ENCODE data around the gene ARID3A.

ARID3A gene

DNA sequence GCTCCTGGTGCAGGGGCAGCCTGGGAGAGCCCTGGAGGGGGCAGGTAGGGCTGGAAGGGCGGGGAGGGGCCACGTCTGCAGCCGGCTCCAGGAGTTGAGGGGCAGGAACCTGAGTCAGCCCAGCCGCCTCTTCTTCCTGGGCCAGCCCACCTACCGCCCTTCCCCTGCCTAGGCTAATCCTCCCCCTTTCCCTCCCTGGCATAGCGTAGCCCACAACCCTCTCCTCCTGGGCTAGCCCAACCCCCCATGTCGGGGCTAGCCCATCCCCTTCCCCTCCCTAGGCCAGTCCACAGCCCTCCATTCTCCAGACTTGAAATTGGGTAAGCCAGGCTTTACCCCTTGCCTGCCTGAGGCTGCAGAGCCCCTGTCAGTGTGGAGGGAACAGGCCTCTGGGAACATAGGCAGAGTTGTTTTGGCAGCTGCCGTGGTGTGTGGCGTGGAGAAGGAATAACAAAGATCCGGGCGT lies 37.7 kb downstream of the ARID3A start:
- no peak for DNase-seq

DNA sequence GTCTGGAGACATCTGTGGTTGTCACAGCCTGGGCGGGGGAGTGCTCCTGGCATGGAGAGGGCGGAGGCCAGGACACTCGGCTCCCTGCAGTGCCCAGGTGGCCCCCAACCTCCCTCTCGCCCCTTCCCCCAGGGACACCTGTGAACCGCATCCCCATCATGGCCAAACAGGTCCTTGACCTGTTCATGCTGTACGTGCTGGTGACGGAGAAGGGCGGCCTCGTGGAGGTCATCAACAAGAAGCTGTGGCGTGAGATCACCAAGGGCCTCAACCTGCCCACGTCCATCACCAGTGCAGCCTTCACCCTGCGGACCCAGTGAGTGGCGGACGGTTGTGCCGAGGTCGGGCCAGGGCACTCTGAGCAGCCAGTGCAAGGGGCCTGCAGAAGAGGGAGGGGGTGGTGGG lies 38.3 kb downstream of the ARID3A start:
- DNase-seq = no peak

DNA sequence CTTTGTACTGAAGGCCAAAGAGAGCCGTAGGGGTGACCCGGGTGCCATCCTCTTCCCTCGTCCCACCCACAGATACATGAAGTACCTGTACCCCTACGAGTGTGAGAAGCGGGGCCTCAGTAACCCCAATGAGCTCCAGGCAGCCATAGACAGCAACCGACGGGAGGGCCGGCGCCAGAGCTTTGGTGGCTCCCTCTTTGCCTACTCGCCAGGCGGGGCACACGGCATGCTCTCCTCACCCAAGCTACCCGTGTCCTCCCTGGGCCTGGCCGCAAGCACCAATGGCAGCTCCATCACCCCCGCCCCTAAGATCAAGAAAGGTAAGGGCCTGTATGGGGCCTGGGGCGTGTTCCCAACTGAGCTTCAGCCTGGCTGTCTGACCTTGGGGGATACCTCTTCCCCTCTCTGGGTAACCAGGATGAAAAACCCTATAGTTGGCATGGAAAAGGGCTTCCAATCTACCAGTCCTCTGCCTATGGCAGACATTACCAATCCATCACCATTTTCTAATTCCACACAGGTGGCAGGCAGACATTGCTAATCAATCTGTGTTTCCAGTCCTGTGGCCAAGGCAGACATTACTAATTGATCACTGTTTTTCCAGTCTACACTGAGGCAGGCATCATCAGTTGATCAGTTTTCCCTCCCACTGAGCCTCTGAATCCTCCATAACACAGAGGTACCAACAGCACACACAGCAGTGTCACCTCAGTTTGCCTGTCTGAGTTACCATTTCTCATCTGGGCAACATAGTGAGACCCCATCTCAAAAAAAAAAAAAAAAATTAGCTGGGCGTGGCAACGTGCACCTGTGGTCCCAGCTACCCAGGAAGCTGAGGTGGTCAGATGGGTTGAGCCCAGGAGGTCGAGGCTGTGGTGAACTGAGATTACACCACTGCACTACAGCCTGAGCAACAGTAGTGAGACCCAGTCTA lies 39.2 kb downstream of the ARID3A start:
- DNase-seq = peak in 1 of 3 experiments; percentile 22

DNA sequence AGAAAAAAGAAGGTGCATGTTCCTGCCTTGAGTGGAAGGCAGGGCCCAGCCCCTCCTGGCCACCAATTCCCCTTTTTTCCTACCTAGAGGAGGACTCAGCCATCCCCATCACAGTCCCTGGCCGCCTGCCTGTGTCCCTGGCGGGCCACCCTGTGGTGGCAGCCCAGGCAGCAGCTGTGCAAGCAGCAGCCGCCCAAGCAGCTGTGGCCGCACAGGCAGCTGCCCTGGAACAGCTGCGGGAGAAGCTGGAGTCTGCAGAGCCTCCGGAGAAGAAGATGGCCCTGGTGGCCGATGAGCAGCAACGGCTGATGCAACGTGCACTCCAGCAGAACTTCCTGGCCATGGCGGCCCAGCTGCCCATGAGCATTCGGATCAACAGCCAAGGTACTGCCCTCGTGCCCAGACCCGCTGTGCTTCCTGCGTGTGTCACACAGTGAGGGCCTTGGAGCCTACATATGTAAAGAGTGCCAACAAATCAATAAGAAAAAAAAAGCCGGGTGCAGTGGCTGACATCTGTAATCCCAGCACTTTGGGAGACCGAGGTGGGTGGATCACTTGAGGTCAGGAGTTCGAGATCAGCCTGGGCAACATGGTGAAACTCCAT lies 40.8 kb downstream of the ARID3A start:
- no peak for DNase-seq

DNA sequence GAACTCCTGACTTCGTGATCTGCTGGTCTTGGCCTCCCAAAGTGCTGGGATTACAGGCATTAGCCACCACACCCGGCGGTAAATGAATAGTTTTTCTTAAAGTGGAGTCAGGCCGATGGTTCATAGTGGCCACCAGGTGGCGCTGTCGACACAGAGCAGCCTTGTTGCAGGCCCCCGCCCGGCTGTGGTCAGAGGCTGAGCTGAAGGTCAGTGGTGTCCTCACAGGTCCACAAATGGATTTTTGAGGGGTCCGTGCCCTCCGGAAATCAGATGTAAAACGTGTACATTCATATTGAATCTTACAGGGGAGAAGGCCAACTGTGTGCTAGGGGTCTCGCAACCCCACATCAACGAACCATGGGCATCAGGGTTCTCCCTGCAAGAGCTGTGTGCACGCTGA lies 44.9 kb downstream of the ARID3A start:
- DNase-seq = no peak

DNA sequence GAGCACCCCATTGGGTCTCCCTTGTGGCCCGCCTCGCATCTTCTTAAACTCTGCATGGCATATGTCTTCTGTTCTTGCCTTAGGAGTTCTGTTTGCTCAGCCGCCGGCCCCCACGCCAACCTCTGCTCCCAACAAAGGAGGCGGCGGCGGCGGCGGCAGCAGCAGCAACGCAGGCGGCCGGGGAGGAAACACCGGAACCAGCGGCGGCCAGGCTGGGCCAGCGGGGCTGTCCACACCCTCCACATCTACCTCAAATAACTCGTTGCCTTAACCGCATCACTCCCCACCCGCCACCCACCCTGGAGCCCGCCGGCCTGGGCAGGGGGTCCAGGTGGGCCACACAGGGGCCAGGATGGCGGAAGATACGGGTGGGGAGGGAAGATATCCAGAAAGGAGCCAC lies 46.0 kb downstream of the ARID3A start:
- no peak for DNase-seq

DNA sequence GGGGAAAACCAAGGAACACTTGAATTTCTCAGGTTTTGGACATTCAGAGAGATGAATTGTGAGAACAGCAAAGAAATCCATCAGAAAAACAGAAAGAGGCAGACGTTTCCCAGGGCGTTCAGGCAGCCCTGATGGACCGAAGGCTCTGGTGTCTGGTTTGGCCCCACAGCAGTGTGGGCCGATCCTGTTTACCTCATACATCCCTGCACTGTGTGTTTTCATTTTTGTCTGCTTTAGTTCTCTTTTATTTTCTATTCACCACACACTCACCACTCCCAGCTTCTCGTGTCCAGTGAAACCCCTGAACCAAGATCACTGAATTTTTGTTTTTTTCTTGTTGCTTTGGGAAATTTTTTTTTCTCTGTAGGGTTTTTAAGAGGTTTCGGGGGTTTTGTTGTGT lies 46.4 kb downstream of the ARID3A start:
- DNase-seq = no peak

GRCh38 chr19:973726-974563 lies 48.1 kb downstream of the ARID3A start:
- DNase-seq = no peak

GRCh38 chr19:974564-975257 lies 48.9 kb downstream of the ARID3A start:
- DNase-seq = no peak

- no peak for DNase-seq
Measured at GRCh38 chr19:976476-976875, 50.6 kb downstream of the ARID3A start.

- no peak for DNase-seq
Measured at GRCh38 chr19:977058-977464, 51.2 kb downstream of the ARID3A start.

- DNase-seq = no peak
Measured at GRCh38 chr19:979318-979741, 53.5 kb downstream of the ARID3A start.

- DNase-seq = peak in 1 of 3 experiments; percentile 30
Measured at GRCh38 chr19:980133-980998, 54.5 kb downstream of the ARID3A start.

DNA sequence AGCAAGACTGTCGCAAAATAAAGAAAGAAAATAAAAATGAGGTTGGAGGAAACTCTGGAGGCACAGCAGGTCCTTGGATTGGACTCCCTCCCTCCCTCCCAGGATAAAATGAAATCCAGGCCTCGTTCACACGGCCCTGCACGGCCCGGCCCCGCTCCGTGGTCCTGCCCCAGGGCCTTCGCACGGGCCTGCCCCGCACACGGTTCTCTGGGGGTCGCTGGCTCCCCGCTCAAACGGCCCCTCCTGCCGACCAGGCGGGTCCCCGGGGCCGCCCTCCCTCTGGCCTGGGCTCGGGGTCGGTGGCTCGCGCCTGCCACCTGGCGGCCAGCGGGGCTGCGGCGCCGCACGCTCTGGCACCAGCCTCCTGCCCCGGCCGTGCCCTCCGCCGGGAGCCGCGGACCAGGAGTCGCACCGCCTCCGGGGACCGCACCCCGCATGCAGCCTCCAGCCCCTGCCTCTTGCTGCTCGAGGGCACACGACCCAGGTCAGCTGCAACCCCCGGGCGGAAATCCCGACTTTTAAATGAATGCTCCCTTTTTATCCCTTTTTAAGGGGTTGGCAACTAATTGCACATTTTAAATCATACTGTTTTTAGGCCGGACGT lies 56.8 kb downstream of the ARID3A start:
- DNase-seq = peak; percentile 73 to 89 (median 89)

DNA sequence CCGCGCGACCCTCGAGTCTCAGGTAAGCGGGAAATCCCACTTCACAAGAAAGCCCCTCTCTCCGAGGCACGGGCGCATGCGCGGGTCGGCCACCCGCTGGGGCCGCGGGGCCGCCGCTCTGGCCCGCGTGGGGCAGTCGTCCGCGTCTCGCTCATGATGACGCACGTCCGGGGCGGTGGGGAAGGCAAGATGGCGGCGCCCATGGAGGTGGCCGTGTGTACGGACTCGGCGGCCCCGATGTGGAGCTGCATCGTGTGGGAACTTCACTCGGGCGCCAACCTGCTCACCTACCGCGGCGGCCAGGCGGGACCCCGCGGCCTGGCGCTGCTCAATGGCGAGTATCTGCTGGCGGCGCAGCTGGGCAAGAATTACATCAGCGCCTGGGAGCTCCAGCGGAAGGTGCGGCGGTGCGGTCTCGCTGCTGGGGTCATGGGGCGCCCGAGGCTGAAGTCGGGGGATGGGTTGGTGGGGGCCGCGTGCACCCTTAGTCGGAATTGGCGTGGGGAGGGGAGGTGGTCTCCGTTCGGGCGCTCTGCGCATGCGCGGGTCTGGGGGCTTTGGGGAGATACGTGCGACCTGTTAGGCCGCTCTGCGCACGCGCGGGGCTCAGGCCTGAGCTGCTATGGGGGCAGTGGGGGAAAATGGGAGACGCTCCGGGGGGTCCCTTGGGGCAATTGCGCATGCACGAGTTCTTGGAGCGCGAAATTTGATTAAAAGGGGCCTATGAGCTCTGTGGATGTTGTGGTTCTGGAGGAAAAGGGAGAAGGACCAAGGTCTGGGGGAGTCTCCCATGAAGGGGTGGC lies 58.5 kb downstream of the ARID3A start, which contains the start of gene WDR18:
TSS of gene WDR18 (plus strand) at position 181 of the 803 bp plus-strand sequence. CDS start at position 190, 9 bp downstream.
- peak; percentile 97 to 98 (median 98) for DNase-seq

DNA sequence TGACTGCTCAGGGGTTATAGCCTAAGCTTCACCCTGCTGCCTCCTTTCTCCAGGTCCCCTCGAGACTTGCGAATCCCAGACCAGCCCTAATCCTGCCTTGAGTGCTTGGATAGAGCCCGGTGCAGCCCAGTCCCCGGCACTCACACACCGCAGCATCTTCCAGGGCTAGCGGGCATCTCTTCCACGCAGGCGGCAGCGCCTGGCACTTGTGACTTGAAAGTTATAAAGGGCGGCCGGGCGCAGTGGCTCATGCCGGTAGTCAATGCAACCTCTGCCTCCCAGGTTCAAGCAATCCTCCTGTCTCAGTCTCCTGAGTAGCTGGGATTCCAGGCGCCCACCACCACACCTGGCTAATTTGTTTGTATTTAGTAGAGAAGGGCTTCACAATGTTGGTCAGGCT lies 60.2 kb downstream of the ARID3A start:
- no peak for DNase-seq

- no peak for DNase-seq
Measured at GRCh38 chr19:988081-988480, 62.2 kb downstream of the ARID3A start.

DNA sequence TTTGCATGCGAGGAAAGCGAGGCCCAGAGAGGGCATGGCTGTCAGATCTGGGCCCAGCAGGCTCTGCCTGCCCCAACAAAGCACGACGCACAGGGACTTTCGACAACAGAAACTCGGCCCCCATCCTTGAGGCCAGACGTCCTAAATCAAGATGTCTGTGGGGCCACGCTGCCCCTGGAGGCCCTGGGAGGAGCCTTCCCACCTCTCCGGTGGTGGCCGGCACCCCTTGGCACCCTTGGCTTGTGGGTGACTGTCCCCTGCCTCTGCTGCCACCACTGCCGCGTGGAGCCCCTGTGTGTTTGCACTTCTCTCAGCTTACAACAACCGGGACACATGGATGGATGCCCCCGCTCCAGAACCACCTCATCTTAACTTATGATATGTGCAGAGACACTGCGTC lies 62.7 kb downstream of the ARID3A start:
- no peak for DNase-seq

DNA sequence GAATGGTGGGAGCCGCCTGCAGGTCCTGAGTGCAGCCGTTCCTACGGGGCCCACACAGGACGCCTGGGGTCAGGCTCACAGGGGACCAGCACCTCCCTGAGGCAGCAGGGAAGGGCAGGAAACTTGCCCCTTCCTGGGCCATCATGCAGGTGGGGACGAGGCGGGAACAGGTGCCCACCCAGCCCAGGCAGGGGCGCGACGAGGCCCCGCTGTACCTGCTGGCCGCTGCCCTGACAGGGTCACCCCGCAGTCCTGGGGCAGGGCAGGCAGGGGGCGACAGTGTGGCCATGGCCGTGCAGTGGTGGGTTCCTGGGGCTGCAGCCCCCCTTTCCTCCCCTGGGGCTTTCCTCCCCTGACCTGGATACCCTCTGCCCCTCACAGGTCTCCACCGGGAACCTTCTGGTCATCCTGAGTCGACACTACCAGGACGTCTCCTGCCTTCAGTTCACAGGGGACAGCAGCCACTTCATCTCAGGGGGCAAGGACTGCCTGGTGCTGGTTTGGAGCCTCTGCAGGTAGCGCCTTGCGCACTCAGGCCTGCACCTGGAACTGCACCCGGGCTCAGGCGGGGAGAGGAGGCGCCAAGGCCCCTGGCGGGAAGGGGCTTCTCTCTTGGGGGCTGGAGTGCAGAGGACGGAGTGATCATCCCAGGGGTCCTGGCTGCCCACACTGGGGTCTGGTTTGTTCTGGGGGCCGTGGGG lies 63.7 kb downstream of the ARID3A start:
- DNase-seq = no peak
